ENCODE measurements around the gene ZMYND12.

Gene ZMYND12

DNA sequence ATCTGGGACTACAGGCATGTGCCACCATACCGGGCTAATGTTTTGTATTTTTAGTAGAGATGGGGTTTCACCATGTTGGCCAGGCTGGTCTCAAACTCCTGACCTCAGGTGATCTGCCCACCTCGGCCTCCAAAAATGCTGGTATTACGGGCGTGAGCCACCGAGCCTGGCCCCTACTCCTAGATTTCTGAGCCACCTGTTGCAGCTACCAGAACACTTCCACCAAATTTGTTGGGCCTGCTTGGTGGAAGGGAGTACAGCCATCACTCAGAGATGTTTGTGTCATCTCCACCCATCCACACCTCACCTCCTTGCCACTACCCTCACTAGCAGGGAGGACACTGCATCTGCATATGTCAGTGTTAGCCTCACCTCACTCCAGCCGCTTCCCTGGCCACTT, 69.8 kb downstream of the ZMYND12 start:
- no peak for DNase-seq

DNA sequence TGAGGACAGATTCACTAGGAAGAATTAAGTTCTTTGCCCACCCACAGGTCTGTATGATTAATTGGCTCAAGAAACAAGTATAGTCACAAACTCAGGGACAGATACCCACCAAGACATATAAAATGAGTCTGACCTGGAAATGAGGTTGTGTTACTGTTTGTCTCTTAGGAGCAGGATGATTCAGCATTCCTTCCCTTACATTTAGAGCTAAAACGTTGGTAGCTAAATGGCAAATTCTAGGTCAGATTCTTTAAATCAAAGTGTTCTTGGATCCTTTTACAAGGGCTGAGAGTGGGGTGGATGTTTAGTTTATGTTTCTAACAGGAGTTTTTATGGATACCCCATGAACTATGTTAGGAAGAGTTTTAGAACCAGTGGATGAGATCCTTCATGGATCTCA, 70.5 kb downstream of the ZMYND12 start:
- no peak for DNase-seq

- no peak for DNase-seq
Measured at GRCh38 chr1:42381280-42381673, 74.5 kb downstream of the ZMYND12 start.

DNA sequence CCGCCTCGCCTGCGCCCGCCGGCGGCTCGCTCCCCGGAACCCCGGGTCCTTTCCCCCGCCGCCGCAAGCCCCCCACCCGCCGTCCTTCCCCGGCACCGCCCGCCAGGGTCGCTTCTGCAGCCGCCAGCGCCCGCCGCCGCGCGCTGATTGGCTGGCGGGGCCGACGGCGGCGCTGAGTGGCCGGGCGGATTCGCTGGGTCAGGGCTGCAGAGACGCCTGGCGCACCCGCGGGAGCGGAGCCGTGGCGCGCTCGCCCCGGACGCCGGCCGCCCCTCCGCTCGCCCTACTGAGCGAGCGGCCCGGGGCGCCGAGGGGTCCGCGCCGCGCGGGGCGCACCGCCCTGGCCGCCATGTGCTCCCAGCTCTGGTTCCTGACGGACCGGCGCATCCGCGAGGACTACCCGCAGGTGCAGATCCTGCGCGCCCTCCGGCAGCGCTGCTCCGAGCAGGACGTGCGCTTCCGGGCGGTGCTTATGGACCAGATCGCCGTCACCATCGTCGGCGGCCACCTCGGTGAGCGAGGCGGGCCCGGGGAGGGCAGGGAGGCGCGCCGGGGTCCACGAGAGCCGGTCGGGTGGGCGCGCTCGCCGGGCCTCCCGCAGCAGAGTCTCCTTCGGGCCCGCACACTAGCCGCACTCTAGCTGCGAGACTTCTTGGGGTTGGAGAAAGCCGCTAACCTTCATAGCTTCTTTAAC, 75.1 kb downstream of the ZMYND12 start, which contains the start of gene RIMKLA:
TSS of gene RIMKLA (plus strand) at position 207 of the 694 bp plus-strand sequence. CDS start at position 350, 143 bp downstream.
- peak; percentile 63 for DNase-seq
